Suprapubic skin (tissue), 4 donors: ENCODE measurements around the gene OSGIN1.

Experiments used
- CTCF ChIP-seq, 2 donors: fragments of 200-600 bp in 1 of 2; fragments of 450-650 bp in 1 of 2; sonication (generic) in 1 of 2; IDR thresholded peaks; one replicate each; pipeline ENCODE4 v1.5.1; 2016 to 2019; ENCODE audit warnings: antibody characterized with exemption in 2 of 2, mild to moderate bottlenecking in 1 of 2, moderate library complexity in 1 of 2
- EP300 ChIP-seq: sonication (generic); formaldehyde crosslinking; IDR thresholded peaks from one replicate; pipeline ENCODE4 v1.6.1; 2017; ENCODE audit warnings: antibody characterized with exemption
- POLR2A ChIP-seq, 2 donors: fragments of 450-650 bp; IDR thresholded peaks; one replicate each; pipeline ENCODE4 v1.6.1; 2017; ENCODE audit warnings: antibody characterized with exemption in 2 of 2, mild to moderate bottlenecking in 2 of 2, moderate library complexity in 2 of 2
- POLR2AphosphoS5 ChIP-seq, 3 donors: sonication (generic); formaldehyde crosslinking; IDR thresholded peaks; one replicate each; pipeline ENCODE4 v1.6.1; 2017; ENCODE audit warnings: antibody characterized with exemption in 3 of 3

GRCh38 chr16:83917152-83918120 lies 35.6 kb upstream of the OSGIN1 start:
- TF ChIP-seq POLR2A (IDR thresholded peaks at IDR 0.05) (no peak), EP300 (no peak), POLR2AphosphoS5 (IDR thresholded peaks at IDR 0.05) (no peak), CTCF (IDR thresholded peaks at IDR 0.05) (no peak)
